HepG2 (cell line): ENCODE data around the gene RAB6B. TPM values are rescaled to one million over a fixed set of nuclear protein-coding genes. Genes with fewer than 3 reads are reported as not detected.
A peak's percentile ranks its signal among the peaks of the same experiment; 100 is the strongest.

Experiments used
- NONO ChIP-seq, 2 experiments: fragments of 450-650 bp in 1 of 2; sonication (generic) in 1 of 2; formaldehyde crosslinking in 1 of 2; IDR thresholded peaks in 1 of 2; conservative IDR thresholded peaks in 1 of 2; 2 replicates each; pipeline versions ENCODE4 v1.6.1 to v1.8.0; 2017 to 2022; ENCODE audit warnings: mild to moderate bottlenecking in 1 of 2, missing genetic modification reagents in 1 of 2, moderate library complexity in 1 of 2
- PAF1 ChIP-seq: IDR thresholded peaks from 2 replicates; pipeline ENCODE4 v1.6.1; 2016; ENCODE audit warnings: missing genetic modification reagents, missing compliant biosample characterization
- POLR2A ChIP-seq, 2 experiments: IDR thresholded peaks; 2 replicates each; pipeline ENCODE4 v1.6.1; 2011; ENCODE audit warnings: low read depth in 2 of 2, low read length in 2 of 2, mild to moderate bottlenecking in 1 of 2, moderate library complexity in 1 of 2; ENCODE audit not compliant: insufficient read depth in 1 of 2
- REPIN1 ChIP-seq: sonication (generic); formaldehyde crosslinking; IDR thresholded peaks from 2 replicates; pipeline ENCODE4 v1.8.0; 2022; ENCODE audit warnings: missing genetic modification reagents, low read depth, mild to moderate bottlenecking, borderline replicate concordance
- SSRP1 ChIP-seq: IDR thresholded peaks from 2 replicates; pipeline ENCODE4 v1.6.1; 2016; ENCODE audit warnings: control low read depth
- polyA plus RNA-seq, 8 experiments: library from polyadenylated mRNA; depleted of rRNA in 3 of 8; stranded (reverse) in 7 of 8; unstranded in 1 of 8; fragments of >200 nt; fragmentation: Illumina TruSeq in 4 of 8; extraction: Trizol in 4 of 8; gene quantifications; 2 replicates each; pipeline versions ENCODE4 v1.2.1 to v1.2.3, GENCODE V29; 2011 to 2016; ENCODE audit warnings: low read depth in 4 of 8, missing spikeins in 1 of 8, mixed read lengths in 1 of 8; ENCODE audit not compliant: insufficient read depth in 1 of 8
- total RNA-seq, 5 experiments: library from RNA; depleted of rRNA; stranded (reverse); fragments of >200 nt; fragmentation: Illumina TruSeq; extraction: Trizol; gene quantifications; 2 replicates each; pipeline ENCODE4 v1.2.3, GENCODE V29; 2016; ENCODE audit warnings: low read depth in 1 of 5
- TF ChIP-seq, protein P1 (sequence below): sonication (generic); formaldehyde crosslinking; IDR thresholded peaks from 2 replicates; pipeline ENCODE4 v1.8.1; 2022; ENCODE audit warnings: mild to moderate bottlenecking, missing genetic modification reagents

Gene RAB6B
- total and polyA plus RNA-seq, 2 of the 13 experiments (the other 11 are each of a cell fraction or from before 2014, with no cell fraction given), result 0.16 TPM; not detected in 1

DNA sequence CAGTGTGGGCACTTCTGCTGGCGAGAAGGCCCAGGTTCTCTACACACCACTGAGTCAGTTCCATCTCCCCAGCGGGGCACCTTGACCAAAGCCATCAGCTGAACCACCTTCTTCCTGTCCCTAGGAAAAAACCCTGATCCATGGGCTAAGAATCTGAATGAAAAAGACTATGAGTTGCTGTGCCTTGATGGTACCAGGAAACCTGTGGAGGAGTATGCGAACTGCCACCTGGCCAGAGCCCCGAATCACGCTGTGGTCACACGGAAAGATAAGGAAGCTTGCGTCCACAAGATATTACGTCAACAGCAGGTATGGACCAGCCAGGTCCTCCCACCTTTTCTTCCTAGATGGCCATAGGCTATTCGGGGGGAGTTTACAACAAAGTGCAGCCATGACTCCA is 120.4 kb downstream of the RAB6B start (continued):
- TF ChIP-seq, protein P1, sequence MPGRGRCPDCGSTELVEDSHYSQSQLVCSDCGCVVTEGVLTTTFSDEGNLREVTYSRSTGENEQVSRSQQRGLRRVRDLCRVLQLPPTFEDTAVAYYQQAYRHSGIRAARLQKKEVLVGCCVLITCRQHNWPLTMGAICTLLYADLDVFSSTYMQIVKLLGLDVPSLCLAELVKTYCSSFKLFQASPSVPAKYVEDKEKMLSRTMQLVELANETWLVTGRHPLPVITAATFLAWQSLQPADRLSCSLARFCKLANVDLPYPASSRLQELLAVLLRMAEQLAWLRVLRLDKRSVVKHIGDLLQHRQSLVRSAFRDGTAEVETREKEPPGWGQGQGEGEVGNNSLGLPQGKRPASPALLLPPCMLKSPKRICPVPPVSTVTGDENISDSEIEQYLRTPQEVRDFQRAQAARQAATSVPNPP (CRISPR knock-in tag), result 0 out of 2 replicates have a peak, but pooled peaks have one; percentile 37
- TF ChIP-seq SSRP1 (CRISPR knock-in tag), result 0 out of 2 replicates have a peak, but pooled peaks have one; percentile 22
- TF ChIP-seq NONO (IDR thresholded peaks at IDR 0.05), result no peak
- TF ChIP-seq NONO (CRISPR knock-in tag; conservative IDR thresholded peaks at IDR 0.05), result peak; percentile 49
- peak; percentile 57 for TF ChIP-seq PAF1 (CRISPR knock-in tag)
- peak; percentile 58 for TF ChIP-seq REPIN1 (CRISPR knock-in tag)
- TF ChIP-seq POLR2A (IDR thresholded peaks at IDR 0.05; ENCODE audit: insufficient read depth in 1 of 2, low read depth in 2 of 2, low read length in 2 of 2), result peak in 1 of 2 experiments; percentile 36; a peak in 2 of 4 replicates

Other genes starting within 250 kb of the RAB6B start
- 42.9 and 59.3 TPM in 2 replicates for gene TOPBP1, start 233.9 kb downstream of the RAB6B start, total RNA-seq (2016; rRNA removed; fragmentation: Illumina TruSeq; extraction: Trizol)
- gene TOPBP1, start 233.9 kb downstream of the RAB6B start, polyA plus RNA-seq (2011; rRNA removed), result 15.5 and 24.3 TPM in 2 replicates
- gene TF, start 149.5 kb downstream of the RAB6B start, total RNA-seq (2016; rRNA removed; fragmentation: Illumina TruSeq; extraction: Trizol), result 4,983 and 10,074 TPM in 2 replicates
- gene TF, start 149.5 kb downstream of the RAB6B start, polyA plus RNA-seq (2011; rRNA removed), result 11,821 and 17,414 TPM in 2 replicates
- 60.7 and 111 TPM in 2 replicates for gene SRPRB, start 90.1 kb downstream of the RAB6B start, total RNA-seq (2016; rRNA removed; fragmentation: Illumina TruSeq; extraction: Trizol)
- gene SRPRB, start 90.1 kb downstream of the RAB6B start, polyA plus RNA-seq (2011; rRNA removed), result 41.0 and 41.5 TPM in 2 replicates
- not detected in 2 replicates for gene SLCO2A1, start 134.0 kb upstream of the RAB6B start, total RNA-seq (2016; rRNA removed; fragmentation: Illumina TruSeq; extraction: Trizol)
- gene SLCO2A1, start 134.0 kb upstream of the RAB6B start, polyA plus RNA-seq (2011; rRNA removed), result 0.04 and 0.14 TPM in 2 replicates